BJ (cell line): ENCODE results near the gene HPRT1. TPM values are rescaled to one million over a fixed set of nuclear protein-coding genes. Genes with fewer than 3 reads are reported as not detected.

ENCODE experiments used
- CTCF ChIA-PET: fragments of 350-600 bp; formaldehyde crosslinking; extraction: SDS; loops from one replicate; lab custom pipeline; 2021; ENCODE audit warnings: antibody characterized with exemption, inconsistent platforms; lab: Yijun Ruan, JAX
- POLR2A ChIA-PET: fragments of 300-600 bp; sonication (Branson Sonifier 250); formaldehyde crosslinking; extraction: SDS; loops from one replicate; lab custom pipeline; 2021; ENCODE audit warnings: antibody characterized with exemption; lab: Charles Lee
- DNase-seq: peaks from one replicate; pipeline ENCODE4 v3.0.0-alpha.2; 2011; ENCODE audit warnings: low read depth
- H3K27me3 ChIP-seq: 2 replicates; pipeline ENCODE4 v1.6.0; 2011; ENCODE audit warnings: low read length; ENCODE audit not compliant: control insufficient read depth, insufficient read depth
- H3K36me3 ChIP-seq: 2 replicates; pipeline ENCODE4 v1.5.1; 2011; ENCODE audit warnings: low read length; ENCODE audit not compliant: control insufficient read depth, insufficient read depth
- H3K4me3 ChIP-seq: 2 replicates; pipeline ENCODE4 v1.5.1; 2011; ENCODE audit warnings: low read depth, mild to moderate bottlenecking, control low read depth, low read length
- CTCF ChIP-seq: IDR thresholded peaks from 2 replicates; pipeline ENCODE4 v1.5.1; 2011; ENCODE audit warnings: low read depth, mild to moderate bottlenecking, control low read depth, inconsistent platforms, low read length, moderate library complexity; ENCODE audit not compliant: insufficient read depth
- polyA plus RNA-seq: library from polyadenylated mRNA; depleted of rRNA; stranded (reverse); fragments of >200 nt; gene quantifications from 2 replicates; pipeline ENCODE4 v1.2.3, GENCODE V29; 2011

HPRT1 gene
- polyA plus RNA-seq, 1 experiment = 8.8 TPM

- H3K27me3 ChIP-seq = no peaks in the 10 kb centered on the region
- H3K4me3 ChIP-seq = no peak overlapping the region
- H3K36me3 ChIP-seq = no peaks in the 10 kb centered on the region
- ChIA-PET CTCF (interaction anchor here (1.9 kb wide), 1 partner anchor 145 kb away, joined by 4 read pairs; no protein-coding TSS in a partner anchor), POLR2A (no interaction called here)
- TF ChIP-seq CTCF = no peak
- DNase-seq = no peak
Measured at GRCh38 chrX:134525086-134525792, 65.3 kb downstream of the HPRT1 start.

- CTCF ChIA-PET = interaction anchor here (0.6 to 1.9 kb wide), 2 partner anchors 144 to 261 kb away, joined by 3 to 4 read pairs; no protein-coding TSS in a partner anchor
- TF ChIP-seq CTCF = no peak
Measured at GRCh38 chrX:134526399-134526798, 66.4 kb downstream of the HPRT1 start.

GRCh38 chrX:134528960-134529359 is 69.0 kb downstream of the HPRT1 start:
- no peak for DNase-seq
- no peak overlapping the region for H3K4me3 ChIP-seq
- POLR2A ChIA-PET = no interaction called here
- H3K27me3 ChIP-seq = no peaks in the 10 kb centered on the region
- no peaks in the 10 kb centered on the region for H3K36me3 ChIP-seq
- TF ChIP-seq CTCF = no peak
- CTCF ChIA-PET = no interaction called here

More at GRCh38 chrX:134526399-134526798, 66.4 kb downstream of the HPRT1 start:
- no peaks in the 10 kb centered on the region for H3K27me3 ChIP-seq
- DNase-seq = no peak
- H3K4me3 ChIP-seq = no peak overlapping the region
- POLR2A ChIA-PET = no interaction called here
- H3K36me3 ChIP-seq = no peaks in the 10 kb centered on the region

GRCh38 chrX:134529481-134529880 is 69.5 kb downstream of the HPRT1 start:
- no peak for TF ChIP-seq CTCF
- H3K36me3 ChIP-seq = no peaks in the 10 kb centered on the region
- no peak for DNase-seq
- ChIA-PET CTCF (no interaction called here), POLR2A (no interaction called here)
- no peaks in the 10 kb centered on the region for H3K27me3 ChIP-seq
- no peak overlapping the region for H3K4me3 ChIP-seq

GRCh38 chrX:134530845-134531244 is 70.9 kb downstream of the HPRT1 start:
- Histone ChIP-seq H3K4me3 (no peak overlapping the region), H3K36me3 (no peaks in the 10 kb centered on the region), H3K27me3 (no peaks in the 10 kb centered on the region)
- POLR2A ChIA-PET = no interaction called here
- CTCF ChIA-PET = no interaction called here
- no peak for DNase-seq
- TF ChIP-seq CTCF = no peak
